ENCODE data around the gene APOL6. TPM values are rescaled to one million over a fixed set of nuclear protein-coding genes. Genes with fewer than 3 reads are reported as not detected.

APOL6 gene
- total and polyA plus RNA-seq, 2 of the 4 experiments (the other 2 are of a cell fraction): 1.2 to 7.2 TPM

DNA sequence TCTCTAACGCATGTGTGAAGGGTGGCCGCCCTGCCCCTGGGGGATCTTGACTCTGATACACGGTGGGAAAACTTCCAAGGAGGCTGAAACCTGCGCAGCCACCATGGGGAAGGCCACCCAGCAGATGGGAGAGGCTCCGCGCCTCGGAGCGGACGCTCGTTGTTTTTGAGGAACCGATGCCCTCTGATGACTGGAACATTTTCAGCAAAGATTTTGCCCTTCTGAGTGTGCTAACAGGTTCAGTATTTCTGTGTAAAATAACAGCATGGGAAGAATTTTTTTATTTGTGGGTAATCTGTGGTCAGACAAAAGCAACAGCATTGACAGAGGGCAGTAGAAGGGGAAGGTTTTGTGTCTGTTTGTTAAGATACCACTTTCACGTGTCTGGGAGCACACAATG, 47.8 kb upstream of the APOL6 start:
- H3K27me3 ChIP-seq (ENCODE audit: control insufficient read depth, insufficient read depth, low read length): peaks cover 19% of the 10 kb centered on the region
- in situ Hi-C loops (cut with MboI; ENCODE audit: low sequenced_read_pairs) (no loop called here), dilution Hi-C loops (cut with HindIII; ENCODE audit: low sequenced_read_pairs, unreplicated experiment) (no loop called here), intact Hi-C loops (cut with micrococcal nuclease) (no loop called here)
- no peak overlapping the region for H4K8ac ChIP-seq (ENCODE audit: low read depth in 2 of 2, low read length in 2 of 2)
- H4K91ac ChIP-seq (ENCODE audit: insufficient read depth, low read depth, low read length): no peak overlapping the region
- H2AK5ac ChIP-seq (ENCODE audit: low read depth, low read length): no peak overlapping the region
- 0 out of 2 replicates have a peak, but pooled peaks cover 1% of the 10 kb centered on the region for H3K4me1 ChIP-seq (ENCODE audit: control insufficient read depth, insufficient read depth, low read length)
- H3K36me3 ChIP-seq (ENCODE audit: control insufficient read depth, insufficient read depth, low read length): no peaks in the 10 kb centered on the region
- BruUV-seq (replicated peaks): no TSS peak
- no peak overlapping the region for H2BK15ac ChIP-seq (ENCODE audit: low read depth, low read length)
- no peak overlapping the region for H3K23ac ChIP-seq (ENCODE audit: low read depth, low read length)
- ChIA-PET POLR2A (ENCODE audit: unreplicated experiment) (no interaction called here), CTCF (no interaction called here)
- 76% methylated on average over 9 of the region's 12 CpGs; no CpG with 5 or more reads in 1 of the 2 experiments for WGBS, 2 experiments (ENCODE audit: extremely low coverage in 2 of 2, insufficient read length in 1 of 2)
- no peaks in the 10 kb centered on the region for H4K20me1 ChIP-seq (ENCODE audit: insufficient read depth, low read length)
- no peak overlapping the region for H3K9ac ChIP-seq (ENCODE audit: low read depth, low read length)
- H3K27ac ChIP-seq (ENCODE audit: insufficient read depth, low read length): no peak overlapping the region
- H3K4ac ChIP-seq (ENCODE audit: low read depth, low read length): no peak overlapping the region
- no peak overlapping the region for H2AFZ ChIP-seq (replicated peaks; ENCODE audit: low read length, poor library complexity)
- no peaks in the 10 kb centered on the region for H3K79me1 ChIP-seq (ENCODE audit: low read depth in 1 of 2, low read length in 2 of 2)
- no peaks in the 10 kb centered on the region; the same call in 1 of the 2 replicates for H3K9me1 ChIP-seq (ENCODE audit: insufficient read depth, low read length)
- no peak overlapping the region for H3K56ac ChIP-seq (ENCODE audit: extremely low read depth, insufficient read depth, low read length)
- no peak overlapping the region for H3K4me3 ChIP-seq (ENCODE audit: insufficient read depth, low read depth, low read length)
- ATAC-seq (ENCODE audit: low read depth): no peak
- no peak overlapping the region for H4K5ac ChIP-seq (ENCODE audit: low read depth, low read length)
- DNase-seq: no peak
- H2AK9ac ChIP-seq (replicated peaks; ENCODE audit: low read depth, low read length, poor library complexity): no peak overlapping the region
- H2BK20ac ChIP-seq (ENCODE audit: low read depth, low read length): no peak overlapping the region
- no peak overlapping the region for H2BK120ac ChIP-seq (ENCODE audit: low read depth, low read length)
- H3K4me2 ChIP-seq (ENCODE audit: low read depth, low read length): no peak overlapping the region
- H3K14ac ChIP-seq (replicated peaks; ENCODE audit: low read depth, low read length): no peak overlapping the region
- TF ChIP-seq MAFK (IDR thresholded peaks at IDR 0.05; ENCODE audit: low read depth, low read length) (no peak), SMC3 (IDR thresholded peaks at IDR 0.05; ENCODE audit: low read depth, low read length) (no peak), CTCF (conservative IDR thresholded peaks at IDR 0.05; ENCODE audit: low read depth, low read length) (no peak), USF2 (IDR thresholded peaks at IDR 0.05; ENCODE audit: low read depth, low read length) (no peak), ELK1 (IDR thresholded peaks at IDR 0.05; ENCODE audit: borderline replicate concordance, low read depth, low read length) (no peak), CHD1 (IDR thresholded peaks at IDR 0.05; ENCODE audit: low read depth, low read length) (no peak), NFE2L2 (IDR thresholded peaks at IDR 0.05; ENCODE audit: low read depth, low read length) (no peak), CEBPB (IDR thresholded peaks at IDR 0.05; ENCODE audit: low read depth, low read length) (no peak), RFX5 (IDR thresholded peaks at IDR 0.05; ENCODE audit: low read depth, low read length) (no peak), MAZ (IDR thresholded peaks at IDR 0.05; ENCODE audit: borderline replicate concordance, low read depth, low read length) (no peak), BHLHE40 (IDR thresholded peaks at IDR 0.05; ENCODE audit: low read depth, low read length) (no peak), RCOR1 (IDR thresholded peaks at IDR 0.05; ENCODE audit: insufficient replicate concordance, low read length) (no peak), POLR2A (IDR thresholded peaks at IDR 0.05; ENCODE audit: low read depth, low read length) (no peak), RAD21 (IDR thresholded peaks at IDR 0.05; ENCODE audit: low read length) (no peak), MXI1 (IDR thresholded peaks at IDR 0.05; ENCODE audit: borderline replicate concordance, low read depth, low read length) (no peak), FOS (IDR thresholded peaks at IDR 0.05; ENCODE audit: low read depth, low read length) (no peak)
- no peaks in the 10 kb centered on the region for H3K9me3 ChIP-seq (ENCODE audit: control insufficient read depth, insufficient read depth, low read length)
- H3K18ac ChIP-seq (ENCODE audit: low read depth, low read length): no peak overlapping the region
- no peak overlapping the region for H2BK5ac ChIP-seq (ENCODE audit: low read depth, low read length, poor library complexity, severe bottlenecking)
